ENCODE data around the gene CLN6. TPM values are rescaled to one million over a fixed set of nuclear protein-coding genes. Genes with fewer than 3 reads are reported as not detected.

Gene CLN6
- total RNA-seq, 1 donor from 2014 or later = 26.1 TPM

DNA sequence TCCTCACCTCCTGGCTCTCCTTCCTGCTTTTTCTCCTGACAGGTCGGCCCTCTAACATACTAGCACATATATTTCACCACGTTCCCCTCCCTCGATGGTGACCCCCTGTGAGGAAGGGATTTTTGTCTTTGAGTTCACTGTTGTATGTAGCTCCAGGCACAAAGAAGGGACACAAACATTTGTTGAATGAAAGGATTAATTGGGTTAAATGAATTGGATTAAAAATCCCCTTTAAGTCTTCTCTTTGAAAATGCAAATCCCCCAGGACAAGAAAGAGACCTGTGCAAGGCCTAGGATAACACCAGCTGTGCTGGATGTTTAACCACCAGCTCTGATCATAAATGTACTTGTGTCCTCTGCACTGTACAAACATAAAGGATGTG is 27.7 kb downstream of the CLN6 start:
- Mint-ChIP-seq H3K27me3 (ENCODE audit: unreplicated experiment) (peaks cover 8% of the 10 kb centered on the region), H3K4me1 (ENCODE audit: low read depth, unreplicated experiment) (peaks cover 11% of the 10 kb centered on the region), H3K4me3 (ENCODE audit: unreplicated experiment) (no peak overlapping the region), H3K27ac (ENCODE audit: unreplicated experiment) (no peak overlapping the region), H3K36me3 (ENCODE audit: unreplicated experiment) (no peaks in the 10 kb centered on the region), H3K9me3 (ENCODE audit: unreplicated experiment) (peaks cover 6% of the 10 kb centered on the region)
- TF ChIP-seq, protein P1, sequence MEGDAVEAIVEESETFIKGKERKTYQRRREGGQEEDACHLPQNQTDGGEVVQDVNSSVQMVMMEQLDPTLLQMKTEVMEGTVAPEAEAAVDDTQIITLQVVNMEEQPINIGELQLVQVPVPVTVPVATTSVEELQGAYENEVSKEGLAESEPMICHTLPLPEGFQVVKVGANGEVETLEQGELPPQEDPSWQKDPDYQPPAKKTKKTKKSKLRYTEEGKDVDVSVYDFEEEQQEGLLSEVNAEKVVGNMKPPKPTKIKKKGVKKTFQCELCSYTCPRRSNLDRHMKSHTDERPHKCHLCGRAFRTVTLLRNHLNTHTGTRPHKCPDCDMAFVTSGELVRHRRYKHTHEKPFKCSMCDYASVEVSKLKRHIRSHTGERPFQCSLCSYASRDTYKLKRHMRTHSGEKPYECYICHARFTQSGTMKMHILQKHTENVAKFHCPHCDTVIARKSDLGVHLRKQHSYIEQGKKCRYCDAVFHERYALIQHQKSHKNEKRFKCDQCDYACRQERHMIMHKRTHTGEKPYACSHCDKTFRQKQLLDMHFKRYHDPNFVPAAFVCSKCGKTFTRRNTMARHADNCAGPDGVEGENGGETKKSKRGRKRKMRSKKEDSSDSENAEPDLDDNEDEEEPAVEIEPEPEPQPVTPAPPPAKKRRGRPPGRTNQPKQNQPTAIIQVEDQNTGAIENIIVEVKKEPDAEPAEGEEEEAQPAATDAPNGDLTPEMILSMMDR (IDR thresholded peaks at IDR 0.05; ENCODE audit: partially characterized antibody, unreplicated experiment) = no peak
- no peak for DNase-seq

DNA sequence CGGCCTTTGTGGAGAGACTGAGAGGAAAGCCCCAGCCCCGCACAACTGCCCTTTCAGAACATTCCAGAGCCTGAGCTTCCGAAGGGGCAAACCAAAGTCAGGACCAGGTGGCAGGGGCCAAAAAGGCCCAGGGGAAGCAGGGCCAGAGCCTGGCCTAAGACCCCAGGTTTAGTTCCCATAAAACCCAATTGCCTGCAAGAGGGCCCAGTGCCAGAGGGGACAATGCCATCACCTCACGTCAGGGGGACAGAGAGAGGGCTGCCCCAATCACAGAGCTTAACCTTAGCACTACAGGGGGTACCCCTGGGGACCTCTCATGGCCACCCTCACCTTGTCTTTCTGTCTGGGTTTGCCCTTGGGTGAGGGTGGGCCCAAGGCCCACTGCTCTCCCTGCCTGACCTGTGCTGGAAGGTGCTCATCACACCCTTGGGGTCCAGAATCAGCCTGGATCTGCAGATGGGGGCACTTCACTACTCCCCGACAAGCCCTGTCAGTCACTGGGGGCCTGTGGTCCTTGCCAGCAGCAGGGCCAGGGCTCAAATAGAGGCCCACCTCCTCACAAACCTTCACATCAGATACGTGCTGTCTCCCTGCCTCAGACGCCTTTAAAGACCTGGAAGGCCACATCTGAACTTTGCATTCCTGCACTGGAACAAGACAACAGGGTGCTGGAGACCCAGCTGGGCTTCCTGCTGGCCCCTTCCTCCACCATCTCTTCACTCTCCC is 28.2 kb downstream of the CLN6 start:
- H3K27ac Mint-ChIP-seq (ENCODE audit: unreplicated experiment) = no peak overlapping the region
- H3K4me1 Mint-ChIP-seq (ENCODE audit: low read depth, unreplicated experiment) = peaks cover 11% of the 10 kb centered on the region
- no peaks in the 10 kb centered on the region for H3K36me3 Mint-ChIP-seq (ENCODE audit: unreplicated experiment)
- H3K9me3 Mint-ChIP-seq (ENCODE audit: unreplicated experiment) = peaks cover 6% of the 10 kb centered on the region
- H3K27me3 Mint-ChIP-seq (ENCODE audit: unreplicated experiment) = peaks cover 8% of the 10 kb centered on the region
- DNase-seq = no peak
- H3K4me3 Mint-ChIP-seq (ENCODE audit: unreplicated experiment) = no peak overlapping the region
- TF ChIP-seq, protein P1 (IDR thresholded peaks at IDR 0.05; ENCODE audit: partially characterized antibody, unreplicated experiment) = no peak

DNA sequence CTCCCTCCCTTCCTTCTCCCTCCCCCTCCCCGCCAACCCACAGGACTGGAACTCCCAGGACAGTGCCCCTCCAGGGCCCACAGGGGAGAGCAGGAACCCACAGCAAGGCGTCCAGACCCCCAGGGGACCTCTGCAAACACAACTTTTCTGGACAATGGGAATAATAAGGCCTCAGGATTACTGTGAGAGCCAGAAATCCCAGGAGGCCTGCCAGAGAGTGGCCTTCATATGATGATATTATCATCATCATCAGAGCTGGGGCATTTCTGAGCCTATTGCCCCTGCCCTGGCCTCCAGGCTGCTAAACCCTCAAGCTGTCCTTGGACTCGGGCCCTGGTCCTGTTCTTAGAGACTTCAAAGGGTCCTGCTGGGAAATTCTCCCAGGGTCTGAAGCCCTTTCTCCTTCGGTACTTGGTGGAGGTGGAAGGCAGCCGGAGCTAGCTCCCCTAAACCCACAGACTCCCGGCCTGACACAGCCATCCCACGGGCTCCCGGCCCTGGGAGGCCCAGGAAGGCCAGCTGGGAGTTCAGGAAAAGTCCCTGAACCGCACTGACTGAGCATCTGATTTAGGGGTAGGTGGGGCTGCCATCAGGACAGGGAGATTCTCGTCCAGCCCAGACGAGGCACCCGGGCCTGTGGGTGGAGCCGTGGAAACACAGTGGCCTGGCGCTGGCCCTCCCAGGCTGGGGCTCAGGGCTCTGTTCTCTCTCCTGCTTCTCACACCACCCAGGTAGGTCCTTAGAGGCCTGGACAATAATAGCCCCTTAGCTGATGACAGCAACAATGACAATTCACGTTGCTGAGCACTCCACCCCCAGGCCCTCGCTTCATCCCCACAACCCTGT is 29.3 kb downstream of the CLN6 start:
- Mint-ChIP-seq H3K9me3 (ENCODE audit: unreplicated experiment) (peaks cover 6% of the 10 kb centered on the region), H3K27me3 (ENCODE audit: unreplicated experiment) (peaks cover 8% of the 10 kb centered on the region), H3K4me1 (ENCODE audit: low read depth, unreplicated experiment) (peaks cover 11% of the 10 kb centered on the region), H3K4me3 (ENCODE audit: unreplicated experiment) (no peak overlapping the region), H3K27ac (ENCODE audit: unreplicated experiment) (no peak overlapping the region), H3K36me3 (ENCODE audit: unreplicated experiment) (no peaks in the 10 kb centered on the region)
- TF ChIP-seq, protein P1 (IDR thresholded peaks at IDR 0.05; ENCODE audit: partially characterized antibody, unreplicated experiment) = no peak
- no peak for DNase-seq

DNA sequence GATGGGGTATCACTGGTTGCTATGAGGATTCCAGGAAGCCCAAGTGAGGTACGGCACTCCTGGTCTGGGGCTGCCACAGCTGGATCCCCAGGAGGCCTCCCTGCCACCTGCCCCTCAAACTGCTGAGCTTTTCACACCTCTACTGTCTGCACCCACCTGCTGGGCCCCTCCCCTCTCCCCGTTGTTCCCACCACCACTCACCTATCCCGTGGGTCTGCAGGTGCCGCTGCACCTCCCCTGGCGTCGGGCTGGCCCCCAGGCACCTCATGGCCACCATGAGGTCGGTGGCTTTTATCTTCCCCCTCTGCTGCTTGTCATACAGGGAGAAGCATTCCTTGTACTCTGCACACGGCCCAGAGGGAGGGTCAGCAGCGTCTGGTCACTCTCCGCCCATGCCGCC is 30.2 kb downstream of the CLN6 start:
- TF ChIP-seq, protein P1 (IDR thresholded peaks at IDR 0.05; ENCODE audit: partially characterized antibody, unreplicated experiment) = no peak
- Mint-ChIP-seq H3K4me3 (ENCODE audit: unreplicated experiment) (no peak overlapping the region), H3K27ac (ENCODE audit: unreplicated experiment) (no peak overlapping the region), H3K9me3 (ENCODE audit: unreplicated experiment) (peaks cover 6% of the 10 kb centered on the region), H3K27me3 (ENCODE audit: unreplicated experiment) (peaks cover 10% of the 10 kb centered on the region), H3K36me3 (ENCODE audit: unreplicated experiment) (no peaks in the 10 kb centered on the region), H3K4me1 (ENCODE audit: low read depth, unreplicated experiment) (peaks cover 15% of the 10 kb centered on the region)
- no peak for DNase-seq
